AG09309 (cell line): ENCODE measurements around the gene MLLT10.
A peak's percentile ranks its signal among the peaks of the same experiment; 100 is the strongest.

Experiments used
- DNase-seq: peaks from one replicate; pipeline ENCODE4 v3.0.0-alpha.2; 2010; ENCODE audit warnings: low read depth
- H3K4me3 ChIP-seq: 2 replicates; pipeline ENCODE4 v1.5.1; 2011; ENCODE audit warnings: mild to moderate bottlenecking, low read depth, low read length, moderate library complexity; ENCODE audit not compliant: control insufficient read depth
- TF ChIP-seq, protein P1 (sequence below): IDR thresholded peaks from 2 replicates; pipeline ENCODE4 v1.5.1; 2011; ENCODE audit warnings: mild to moderate bottlenecking, low read depth, low read length, inconsistent platforms; ENCODE audit not compliant: insufficient read depth, control insufficient read depth; ENCODE audit errors: missing control alignments

Gene MLLT10

DNA sequence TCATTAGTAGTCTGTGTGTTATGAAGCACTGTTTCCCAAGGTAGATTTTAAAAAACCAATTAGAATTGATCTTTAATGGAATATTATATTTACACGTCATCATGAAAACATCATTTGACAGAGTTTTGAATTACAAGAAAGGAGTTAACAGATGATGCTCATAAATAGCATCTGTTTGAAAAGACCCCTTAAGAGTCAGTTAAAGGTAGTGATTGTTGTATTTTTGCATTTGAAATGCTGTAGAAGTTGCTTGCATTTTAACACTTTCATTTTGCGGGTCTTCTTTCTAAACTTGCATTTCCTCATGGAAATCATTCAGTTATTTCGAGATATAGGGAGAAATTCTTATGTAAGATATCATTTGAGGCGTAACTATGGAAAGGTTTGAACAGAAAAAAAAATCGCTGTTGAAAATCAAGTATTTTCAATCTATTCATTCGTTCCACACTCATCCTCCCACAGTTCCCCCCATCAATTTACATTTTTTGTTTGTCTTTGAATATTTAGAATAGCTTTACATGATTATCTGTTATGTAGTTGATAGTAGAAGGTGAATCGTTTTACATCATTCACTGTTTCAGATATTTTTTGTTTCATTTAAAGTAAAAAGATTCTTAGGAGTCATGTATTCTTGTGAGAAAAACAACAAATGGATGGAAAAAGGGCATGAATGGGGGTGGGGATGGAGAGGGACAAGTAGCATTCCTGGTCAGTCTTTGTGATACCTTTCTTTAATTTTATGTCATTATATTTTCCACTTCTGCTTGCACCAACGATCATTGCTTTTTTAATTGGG lies 5.6 kb upstream of the MLLT10 start:
- DNase-seq, result no peak
- TF ChIP-seq, protein P1, sequence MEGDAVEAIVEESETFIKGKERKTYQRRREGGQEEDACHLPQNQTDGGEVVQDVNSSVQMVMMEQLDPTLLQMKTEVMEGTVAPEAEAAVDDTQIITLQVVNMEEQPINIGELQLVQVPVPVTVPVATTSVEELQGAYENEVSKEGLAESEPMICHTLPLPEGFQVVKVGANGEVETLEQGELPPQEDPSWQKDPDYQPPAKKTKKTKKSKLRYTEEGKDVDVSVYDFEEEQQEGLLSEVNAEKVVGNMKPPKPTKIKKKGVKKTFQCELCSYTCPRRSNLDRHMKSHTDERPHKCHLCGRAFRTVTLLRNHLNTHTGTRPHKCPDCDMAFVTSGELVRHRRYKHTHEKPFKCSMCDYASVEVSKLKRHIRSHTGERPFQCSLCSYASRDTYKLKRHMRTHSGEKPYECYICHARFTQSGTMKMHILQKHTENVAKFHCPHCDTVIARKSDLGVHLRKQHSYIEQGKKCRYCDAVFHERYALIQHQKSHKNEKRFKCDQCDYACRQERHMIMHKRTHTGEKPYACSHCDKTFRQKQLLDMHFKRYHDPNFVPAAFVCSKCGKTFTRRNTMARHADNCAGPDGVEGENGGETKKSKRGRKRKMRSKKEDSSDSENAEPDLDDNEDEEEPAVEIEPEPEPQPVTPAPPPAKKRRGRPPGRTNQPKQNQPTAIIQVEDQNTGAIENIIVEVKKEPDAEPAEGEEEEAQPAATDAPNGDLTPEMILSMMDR, result no peak
- no peak overlapping the region; the same call in 1 of the 2 replicates for H3K4me3 ChIP-seq

DNA sequence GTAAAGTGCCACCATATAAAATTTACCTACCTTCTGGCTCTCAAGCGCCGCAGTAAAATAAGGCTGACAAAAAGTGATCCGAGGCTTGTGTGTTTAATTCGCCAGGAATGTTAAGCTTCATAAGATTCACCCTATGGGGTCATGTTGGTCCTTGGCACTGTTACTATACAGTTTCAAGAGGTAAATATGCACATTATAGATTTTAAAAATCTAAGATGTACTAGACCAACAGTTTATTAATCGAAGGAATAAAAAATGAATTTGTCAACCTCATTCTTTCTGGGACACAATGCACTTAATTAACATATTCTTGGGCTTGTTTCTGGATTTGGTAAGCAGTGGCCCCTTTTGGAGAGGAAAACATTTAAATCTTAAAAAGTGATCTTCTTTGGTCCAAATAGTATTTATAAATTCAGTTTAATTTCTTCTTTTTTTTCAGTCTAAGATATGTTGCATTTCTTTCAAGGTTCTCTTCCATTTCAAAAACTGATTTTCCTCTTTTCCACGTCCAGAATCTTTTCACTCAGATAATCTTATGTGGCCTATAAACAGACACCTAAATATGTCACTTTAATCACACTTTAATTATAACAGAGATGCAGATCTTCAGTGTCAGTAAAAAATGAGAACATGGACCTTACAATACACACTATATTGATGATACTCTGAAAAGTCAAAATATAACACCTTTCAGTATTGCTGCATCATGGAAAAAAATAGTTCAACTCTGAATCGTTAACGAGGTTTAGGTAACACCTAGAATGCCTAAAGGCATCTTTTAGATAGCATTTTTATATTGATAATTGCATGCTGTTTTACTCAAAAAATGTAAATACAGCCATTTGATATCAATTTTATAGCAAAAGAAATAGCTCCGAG lies 4.8 kb upstream of the MLLT10 start:
- DNase-seq, result no peak
- no peak overlapping the region for H3K4me3 ChIP-seq
- TF ChIP-seq, protein P1, result no peak

DNA sequence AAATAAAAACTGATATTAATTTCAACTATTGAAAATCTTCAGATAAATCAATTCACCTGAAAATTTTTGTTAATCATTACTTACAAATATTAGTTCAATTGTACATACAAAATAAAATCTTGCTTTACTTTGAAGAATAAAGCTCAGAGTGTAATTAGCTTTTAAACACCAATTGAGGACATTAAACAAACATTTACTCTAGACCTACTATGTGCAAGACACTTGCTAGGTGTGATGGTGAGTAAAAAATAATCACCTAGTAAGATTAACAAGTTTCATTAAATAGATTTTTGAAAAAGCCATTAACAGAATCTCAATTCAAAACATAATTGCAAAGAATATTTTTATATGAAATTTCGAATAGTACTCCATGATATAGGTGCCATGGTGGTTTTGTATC lies 3.9 kb upstream of the MLLT10 start:
- no peak overlapping the region for H3K4me3 ChIP-seq
- TF ChIP-seq, protein P1, result no peak
- no peak for DNase-seq

DNA sequence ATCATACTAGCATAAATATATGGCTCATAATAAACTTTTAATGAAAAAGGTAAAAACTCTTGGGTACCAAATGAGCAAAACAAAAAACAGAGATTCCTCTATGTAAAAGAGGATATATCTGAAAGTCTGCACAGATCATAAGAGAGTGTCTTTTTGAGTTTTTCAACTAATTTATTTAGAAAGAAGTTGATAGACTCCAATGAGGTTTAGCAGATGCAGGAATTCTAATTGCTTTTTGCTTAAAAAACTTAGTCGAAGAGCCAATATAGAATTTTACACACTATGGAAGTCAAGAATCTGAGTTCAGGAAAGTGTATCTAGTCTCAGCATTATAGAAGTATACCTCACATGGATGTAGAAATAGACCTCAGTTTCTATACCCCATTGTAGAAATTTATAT lies 3.4 kb upstream of the MLLT10 start:
- DNase-seq, result no peak
- TF ChIP-seq, protein P1, result no peak
- no peak overlapping the region for H3K4me3 ChIP-seq

DNA sequence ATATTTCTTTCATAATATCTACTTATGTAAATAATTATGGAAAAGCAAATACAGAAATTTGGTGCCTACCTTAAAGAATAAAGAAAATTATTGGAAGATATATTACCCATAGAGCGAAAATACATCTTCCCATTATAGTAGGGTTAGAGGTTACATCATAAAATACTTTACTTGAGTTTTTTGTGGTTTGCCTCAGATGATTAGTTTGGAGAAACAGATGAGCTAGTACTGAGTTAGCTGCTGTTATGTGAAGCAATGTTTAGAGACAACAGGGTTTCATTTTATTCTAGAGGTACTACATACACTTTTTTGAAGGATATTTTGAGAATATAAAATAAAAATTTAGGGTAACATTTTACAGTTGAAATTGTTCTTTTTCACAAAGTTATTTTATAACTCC lies 2.9 kb upstream of the MLLT10 start:
- DNase-seq, result no peak
- H3K4me3 ChIP-seq, result no peak overlapping the region
- TF ChIP-seq, protein P1, result no peak

DNA sequence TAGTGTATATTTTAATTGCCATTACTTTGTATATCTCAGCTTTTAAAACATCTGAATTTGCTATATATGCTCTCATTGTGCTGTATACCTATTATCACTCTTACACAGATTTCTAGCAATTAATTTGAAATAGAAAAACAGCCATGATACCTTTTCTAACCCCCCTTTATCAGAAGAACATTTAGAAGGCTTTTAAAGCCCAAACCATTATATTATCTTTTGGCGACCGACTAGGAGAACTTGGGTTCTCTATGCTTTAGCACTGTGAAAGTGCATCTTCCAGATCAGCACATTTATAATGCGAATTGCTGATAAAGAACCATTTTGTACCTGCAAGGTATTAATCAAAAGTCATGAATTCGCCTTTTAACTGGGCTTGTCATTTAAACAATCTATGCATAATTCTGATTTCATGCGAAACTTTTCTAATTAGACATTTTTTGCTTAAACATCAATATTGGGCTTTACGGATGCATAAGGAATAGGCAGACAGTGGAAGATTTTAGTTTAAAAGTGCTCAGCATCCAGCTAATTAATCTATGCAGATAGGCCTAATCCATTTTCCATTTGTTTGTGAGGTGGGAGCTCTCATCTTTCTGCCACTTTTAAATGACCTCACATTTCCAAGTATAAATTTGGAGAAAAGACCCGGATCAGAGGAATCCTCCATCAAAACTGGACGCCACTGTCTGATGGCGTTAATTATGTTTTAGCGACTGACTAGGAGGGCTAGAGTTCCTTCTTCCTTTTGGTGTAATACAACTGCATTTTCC lies 1.2 kb upstream of the MLLT10 start:
- H3K4me3 ChIP-seq, result peak overlapping the region; percentile 53
- TF ChIP-seq, protein P1, result no peak
- no peak for DNase-seq
